BLaER1 (cell line): ENCODE results near the gene IGDCC3.

ENCODE experiments used
- H3K27ac ChIP-seq: shearing (Covaris generic); formaldehyde crosslinking; 2 replicates; pipeline ENCODE4 v1.8.1; 2022
- H3K27me3 ChIP-seq: shearing (Covaris generic); formaldehyde crosslinking; 2 replicates; pipeline ENCODE4 v1.8.1; 2022
- H3K36me3 ChIP-seq: shearing (Covaris generic); formaldehyde crosslinking; 2 replicates; pipeline ENCODE4 v1.8.1; 2022
- H3K4me1 ChIP-seq: shearing (Covaris generic); formaldehyde crosslinking; 2 replicates; pipeline ENCODE4 v1.8.1; 2022
- H3K4me2 ChIP-seq: shearing (Covaris generic); formaldehyde crosslinking; 2 replicates; pipeline ENCODE4 v1.8.1; 2022
- H3K4me3 ChIP-seq: shearing (Covaris generic); formaldehyde crosslinking; 2 replicates; pipeline ENCODE4 v1.8.1; 2022
- H3K9ac ChIP-seq: shearing (Covaris generic); formaldehyde crosslinking; 2 replicates; pipeline ENCODE4 v1.8.1; 2022
- H3K9me3 ChIP-seq: shearing (Covaris generic); formaldehyde crosslinking; 2 replicates; pipeline ENCODE4 v1.8.1; 2022
- H4K20me1 ChIP-seq: shearing (Covaris generic); formaldehyde crosslinking; 2 replicates; pipeline ENCODE4 v1.8.1; 2022
- Cebpa-rat ChIP-seq: shearing (Covaris generic); IDR thresholded peaks from 2 replicates; pipeline ENCODE4 v1.8.1; 2022

IGDCC3 gene

DNA sequence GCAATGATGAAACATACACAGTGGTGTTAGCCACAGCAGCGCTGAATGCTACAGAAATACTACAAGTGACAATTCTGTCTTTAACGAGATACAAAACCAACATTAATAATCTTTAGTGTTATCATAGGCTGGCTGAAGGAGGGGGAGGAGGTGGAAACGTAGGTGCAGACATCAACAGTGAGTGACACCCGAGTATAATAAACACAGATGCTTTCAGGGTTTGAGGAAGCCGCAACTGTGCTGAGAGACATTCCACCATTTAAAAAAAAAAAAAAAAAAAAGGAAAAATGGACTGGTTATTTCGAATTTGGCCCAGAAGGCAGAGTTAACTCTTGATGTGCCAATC is 4.3 kb upstream of the IGDCC3 start:
- Histone ChIP-seq H3K4me2 (no peak overlapping the region), H3K4me1 (peaks cover 22% of the 10 kb centered on the region), H3K4me3 (no peak overlapping the region), H3K9me3 (no peaks in the 10 kb centered on the region), H4K20me1 (peaks cover 29% of the 10 kb centered on the region), H3K27ac (no peak overlapping the region), H3K36me3 (no peaks in the 10 kb centered on the region), H3K27me3 (peaks cover 49% of the 10 kb centered on the region), H3K9ac (no peak overlapping the region)
- TF ChIP-seq Cebpa-rat: no peak

DNA sequence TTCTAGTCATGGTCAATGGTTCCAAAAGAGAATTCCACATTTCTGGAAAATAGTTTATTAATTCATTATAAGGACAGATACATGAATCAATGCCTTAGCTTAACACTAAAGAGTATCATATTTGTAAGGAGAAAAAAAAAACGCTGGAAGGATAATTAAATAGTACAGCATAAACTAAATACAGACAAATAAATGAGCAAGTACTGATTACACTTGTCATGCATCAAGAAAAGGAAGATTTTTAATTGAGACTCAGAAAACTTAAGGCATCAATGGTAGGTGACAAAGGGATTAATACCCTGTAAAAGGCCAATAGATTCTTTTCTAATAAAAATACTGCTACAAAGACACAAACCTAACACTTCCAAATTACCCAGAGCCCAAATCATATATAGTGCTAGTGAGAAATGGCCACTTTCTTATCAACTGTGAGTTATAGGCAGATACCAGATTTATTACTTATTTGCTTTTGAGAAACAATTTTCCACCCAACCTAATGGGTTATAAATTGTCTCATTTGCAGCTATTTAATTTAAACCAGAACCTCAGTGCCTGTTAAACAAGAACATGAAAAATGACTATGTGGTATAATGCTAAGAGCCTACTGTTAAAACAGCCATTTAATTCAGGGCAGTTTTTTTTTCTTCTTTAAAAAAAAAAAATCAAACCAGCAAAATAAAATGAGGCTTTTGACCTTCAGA is 3.8 kb upstream of the IGDCC3 start:
- H3K4me3 ChIP-seq: no peak overlapping the region
- peaks cover 34% of the 10 kb centered on the region for H4K20me1 ChIP-seq
- H3K36me3 ChIP-seq: no peaks in the 10 kb centered on the region
- H3K9me3 ChIP-seq: no peaks in the 10 kb centered on the region
- peaks cover 54% of the 10 kb centered on the region for H3K27me3 ChIP-seq
- no peak overlapping the region for H3K27ac ChIP-seq
- H3K4me1 ChIP-seq: peaks cover 27% of the 10 kb centered on the region
- TF ChIP-seq Cebpa-rat: no peak
- H3K9ac ChIP-seq: no peak overlapping the region
- no peak overlapping the region for H3K4me2 ChIP-seq

DNA sequence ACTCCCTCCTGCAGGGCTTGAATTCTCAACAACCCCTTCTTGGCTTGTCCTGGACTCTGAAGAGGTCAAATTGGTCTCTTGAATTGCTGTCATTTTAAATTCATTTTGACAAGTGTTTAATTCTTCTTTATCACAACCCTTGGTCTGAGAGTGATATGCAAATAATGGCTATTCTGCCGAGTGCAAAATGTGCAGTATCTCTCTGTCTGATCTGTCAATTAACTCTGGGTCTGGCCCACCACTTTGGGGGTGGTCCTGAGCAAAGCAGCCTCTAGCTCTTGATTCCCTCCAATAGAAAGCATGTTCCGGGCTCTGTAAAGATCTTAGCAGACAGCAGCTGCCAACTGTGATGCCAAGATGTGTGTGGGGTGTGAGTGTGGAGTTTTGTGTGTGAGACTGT is 2.2 kb upstream of the IGDCC3 start:
- peaks cover 67% of the 10 kb centered on the region for H3K27me3 ChIP-seq
- no peak overlapping the region for H3K4me2 ChIP-seq
- no peaks in the 10 kb centered on the region for H3K36me3 ChIP-seq
- peaks cover 23% of the 10 kb centered on the region for H3K4me1 ChIP-seq
- H3K9me3 ChIP-seq: no peaks in the 10 kb centered on the region
- no peak for TF ChIP-seq Cebpa-rat
- peaks cover 46% of the 10 kb centered on the region for H4K20me1 ChIP-seq
- H3K4me3 ChIP-seq: no peak overlapping the region
- H3K9ac ChIP-seq: no peak overlapping the region
- H3K27ac ChIP-seq: no peak overlapping the region

DNA sequence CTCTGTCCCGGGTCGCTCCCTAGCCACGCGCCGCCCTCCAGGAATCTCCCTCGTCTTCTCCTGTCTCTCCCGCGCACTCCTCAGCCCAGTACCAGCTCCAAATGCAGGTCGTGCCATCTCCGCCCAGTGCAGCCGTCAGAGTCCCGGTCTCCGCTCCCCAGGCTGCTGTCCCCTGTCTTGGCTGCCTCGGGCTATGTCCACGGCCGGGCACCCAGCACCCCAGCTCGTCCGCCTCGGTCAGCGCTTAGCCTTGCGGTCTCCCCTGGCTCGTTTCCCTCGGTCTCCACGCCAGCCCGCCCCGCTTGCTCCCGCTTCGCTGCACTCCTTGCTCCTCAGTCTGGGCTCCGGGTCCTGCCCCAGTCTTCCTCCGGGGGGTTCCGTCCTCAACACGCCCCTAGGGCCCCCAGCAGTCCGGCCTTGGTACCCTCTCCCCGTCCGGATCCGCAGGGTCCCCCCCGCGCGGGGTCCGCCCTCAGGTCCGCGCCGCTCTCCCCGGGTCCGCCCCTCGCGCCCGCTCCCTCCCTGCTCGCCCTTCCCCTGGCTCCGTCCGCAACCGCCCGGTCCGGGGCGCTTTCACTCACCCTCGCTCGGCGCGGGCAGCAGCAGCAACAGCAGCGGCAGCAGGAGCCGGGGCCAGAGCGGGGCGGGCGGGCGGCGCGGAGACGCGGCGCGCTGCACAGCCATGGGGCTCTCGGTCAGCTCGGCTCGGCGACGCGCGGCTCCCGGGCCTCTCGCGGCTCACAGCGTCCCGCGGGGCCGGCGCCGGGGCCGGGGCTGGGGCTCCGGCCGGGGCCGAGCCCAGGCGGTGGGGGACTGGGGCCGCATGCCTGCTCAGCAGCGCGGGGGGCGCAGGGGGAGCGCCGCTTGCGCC is 462 bp downstream of the IGDCC3 start:
- H3K36me3 ChIP-seq: no peaks in the 10 kb centered on the region
- no peaks in the 10 kb centered on the region for H3K9me3 ChIP-seq
- H3K4me1 ChIP-seq: peaks cover 33% of the 10 kb centered on the region
- H3K4me3 ChIP-seq: peak overlapping the region; percentile 71
- H3K27ac ChIP-seq: no peak overlapping the region
- peaks cover 79% of the 10 kb centered on the region for H3K27me3 ChIP-seq
- peak overlapping the region; percentile 96 for H3K4me2 ChIP-seq
- H3K9ac ChIP-seq: peak overlapping the region; percentile 3; the same call in 1 of the 2 replicates
- peaks cover 58% of the 10 kb centered on the region for H4K20me1 ChIP-seq
- TF ChIP-seq Cebpa-rat: no peak

DNA sequence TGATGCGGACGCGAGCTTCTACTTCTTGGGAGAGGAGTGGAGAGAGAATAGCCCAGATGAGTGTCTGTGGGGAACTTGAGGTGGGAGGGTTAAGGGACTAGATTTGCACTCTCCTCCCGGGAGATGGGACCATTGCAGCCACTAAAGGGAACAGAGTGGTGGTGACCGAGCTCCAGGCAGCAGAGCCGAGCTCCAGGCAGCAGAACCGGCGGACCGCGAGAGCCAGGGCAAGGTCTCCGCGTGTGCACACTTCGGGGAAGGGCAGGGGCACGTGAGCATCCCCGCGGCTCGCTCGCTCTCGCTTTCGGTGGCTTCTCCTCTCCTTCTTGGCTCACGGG is 1.1 kb downstream of the IGDCC3 start:
- Histone ChIP-seq H3K27me3 (peaks cover 79% of the 10 kb centered on the region), H3K9ac (no peak overlapping the region), H3K4me1 (peaks cover 39% of the 10 kb centered on the region), H3K9me3 (no peaks in the 10 kb centered on the region), H3K4me3 (peak overlapping the region; percentile 71), H3K27ac (no peak overlapping the region), H3K36me3 (no peaks in the 10 kb centered on the region), H4K20me1 (peaks cover 58% of the 10 kb centered on the region), H3K4me2 (peak overlapping the region; percentile 96)
- TF ChIP-seq Cebpa-rat: no peak

DNA sequence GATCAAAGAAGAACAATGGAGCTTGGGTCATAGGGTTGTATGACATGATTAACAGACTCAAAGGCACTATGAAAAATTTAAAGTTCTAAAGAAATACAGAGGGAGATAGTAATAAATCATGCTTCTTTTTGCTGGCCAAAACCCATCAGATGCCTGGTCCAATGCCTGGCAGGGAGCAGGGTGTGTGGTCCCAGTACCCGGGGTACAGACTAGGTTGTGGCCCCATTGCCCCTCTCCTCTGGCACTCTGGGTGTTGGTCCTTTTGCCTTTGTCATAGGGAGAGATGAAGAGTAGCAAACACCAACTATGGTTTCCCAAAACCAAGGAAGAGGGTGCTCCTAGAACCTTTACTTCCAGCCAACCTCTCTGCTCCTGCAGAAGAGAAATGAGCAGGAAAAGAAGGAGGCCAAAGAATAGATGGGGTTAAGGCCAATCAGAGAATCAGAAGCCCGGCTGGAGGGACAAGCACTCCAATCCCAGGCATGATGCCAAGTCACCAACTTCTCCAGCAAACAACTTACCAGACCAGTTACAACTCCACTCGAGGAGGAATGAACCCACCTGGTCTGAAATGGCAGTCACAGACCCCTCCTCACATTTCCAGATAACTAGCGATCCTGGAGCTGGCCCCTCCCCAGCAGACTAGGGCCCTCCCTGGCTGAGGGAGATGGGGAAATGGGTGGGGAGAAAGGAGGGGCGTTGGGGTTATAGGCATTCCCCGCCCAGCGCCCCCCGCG is 1.8 kb downstream of the IGDCC3 start:
- Histone ChIP-seq H3K27me3 (peaks cover 77% of the 10 kb centered on the region), H3K4me3 (no peak overlapping the region), H3K9me3 (no peaks in the 10 kb centered on the region), H3K27ac (no peak overlapping the region), H3K4me1 (peaks cover 43% of the 10 kb centered on the region), H3K9ac (no peak overlapping the region), H4K20me1 (peaks cover 58% of the 10 kb centered on the region), H3K36me3 (no peaks in the 10 kb centered on the region), H3K4me2 (no peak overlapping the region)
- no peak for TF ChIP-seq Cebpa-rat

DNA sequence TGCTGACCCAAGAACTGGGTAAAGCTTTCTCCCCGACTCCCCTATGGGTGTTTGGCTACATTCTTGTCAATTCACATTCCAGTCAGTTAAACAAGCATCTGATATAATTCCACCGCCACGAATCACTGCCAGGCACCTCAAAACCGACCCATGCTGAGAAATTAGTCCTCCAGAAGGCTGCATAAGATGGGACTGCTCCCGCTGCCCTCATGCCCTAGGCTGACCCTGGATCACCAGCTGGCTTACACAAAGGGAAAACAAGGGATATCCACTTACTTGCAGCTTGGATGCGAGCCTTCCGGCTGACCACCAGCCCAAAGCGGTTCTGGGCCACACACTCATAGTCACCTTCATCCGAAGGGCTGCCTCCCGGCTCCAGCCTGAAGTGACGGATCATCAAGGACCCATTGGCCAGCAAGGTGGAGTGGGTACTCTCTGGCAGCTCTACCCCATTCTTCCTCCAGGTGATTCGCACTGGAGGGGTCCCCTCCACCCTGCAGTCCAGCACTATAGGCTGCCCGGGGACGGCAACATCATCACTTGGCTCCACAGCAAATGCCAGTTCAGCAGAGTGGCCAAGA is 2.9 kb downstream of the IGDCC3 start:
- Histone ChIP-seq H3K27me3 (peaks cover 66% of the 10 kb centered on the region), H3K4me2 (no peak overlapping the region)

DNA sequence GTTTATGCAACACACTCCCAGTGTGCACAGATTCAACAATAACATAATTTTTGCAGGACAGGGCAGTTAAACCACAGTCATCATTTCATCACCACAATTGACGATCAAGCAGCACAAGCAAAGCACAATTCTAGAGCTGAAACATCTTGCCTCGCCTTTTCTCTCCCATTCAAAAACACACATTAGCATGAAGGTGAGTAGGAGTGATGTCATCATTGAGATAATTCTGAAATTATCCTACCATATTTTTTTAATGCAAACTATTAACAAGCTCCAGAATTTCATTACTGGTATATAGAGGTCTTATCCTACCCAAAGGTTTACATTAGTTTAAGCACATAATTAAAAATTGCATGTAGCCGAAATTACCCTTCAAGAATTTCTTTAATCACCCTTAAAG is 3.5 kb downstream of the IGDCC3 start:
- no peaks in the 10 kb centered on the region for H3K36me3 ChIP-seq
- peaks cover 46% of the 10 kb centered on the region for H4K20me1 ChIP-seq
- no peak overlapping the region for H3K9ac ChIP-seq
- no peaks in the 10 kb centered on the region for H3K9me3 ChIP-seq
- peaks cover 60% of the 10 kb centered on the region for H3K27me3 ChIP-seq
- TF ChIP-seq Cebpa-rat: no peak
- peaks cover 43% of the 10 kb centered on the region for H3K4me1 ChIP-seq
- H3K27ac ChIP-seq: no peak overlapping the region
- H3K4me3 ChIP-seq: no peak overlapping the region
- no peak overlapping the region for H3K4me2 ChIP-seq

More for the DNA sequence above, 2.9 kb downstream of the IGDCC3 start:
- peaks cover 52% of the 10 kb centered on the region for H4K20me1 ChIP-seq
- TF ChIP-seq Cebpa-rat: no peak
- H3K9me3 ChIP-seq: no peaks in the 10 kb centered on the region
- no peak overlapping the region for H3K4me3 ChIP-seq
- H3K27ac ChIP-seq: no peak overlapping the region
- H3K9ac ChIP-seq: no peak overlapping the region
- peaks cover 43% of the 10 kb centered on the region for H3K4me1 ChIP-seq
- H3K36me3 ChIP-seq: no peaks in the 10 kb centered on the region

DNA sequence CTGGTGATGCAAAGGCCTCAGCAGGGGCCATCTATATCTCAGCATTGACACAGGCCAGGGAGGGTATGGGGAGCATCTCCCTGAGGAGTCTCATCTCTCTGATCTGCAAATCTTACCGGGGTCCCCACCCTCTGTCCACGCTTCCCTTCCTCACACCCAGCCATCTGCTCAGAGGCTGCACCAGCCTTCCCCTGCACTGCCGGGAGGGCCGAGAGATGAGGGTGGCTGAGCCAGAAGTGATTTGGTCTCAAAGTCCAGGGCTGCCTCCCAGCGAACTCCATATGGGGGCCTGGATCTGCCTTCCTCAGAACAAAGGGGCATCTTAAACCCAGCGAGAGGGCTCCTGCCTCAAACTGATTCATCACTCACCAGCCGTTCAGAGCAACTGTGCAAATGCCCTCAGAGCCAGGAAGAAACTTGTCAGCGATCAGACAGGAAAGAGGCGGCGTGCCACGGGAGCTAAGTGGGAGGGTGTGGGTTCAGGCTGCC is 4.6 kb downstream of the IGDCC3 start:
- H3K9me3 ChIP-seq: no peaks in the 10 kb centered on the region
- H3K27ac ChIP-seq: no peak overlapping the region
- H3K4me2 ChIP-seq: peak overlapping the region; percentile 77
- no peak for TF ChIP-seq Cebpa-rat
- H3K36me3 ChIP-seq: no peaks in the 10 kb centered on the region
- H3K9ac ChIP-seq: no peak overlapping the region
- H3K4me1 ChIP-seq: peaks cover 40% of the 10 kb centered on the region
- peaks cover 49% of the 10 kb centered on the region for H3K27me3 ChIP-seq
- peaks cover 37% of the 10 kb centered on the region for H4K20me1 ChIP-seq
- no peak overlapping the region for H3K4me3 ChIP-seq
